HUDEP-2 (cell line): ENCODE results near the gene WNT3.

Experiments
- DNase-seq, 76 experiments: peaks; one replicate each; lab custom pipeline; 2025; ENCODE audit not compliant: unreplicated experiment in 76 of 76; lab: John Stamatoyannopoulos, UW

Gene WNT3

DNA sequence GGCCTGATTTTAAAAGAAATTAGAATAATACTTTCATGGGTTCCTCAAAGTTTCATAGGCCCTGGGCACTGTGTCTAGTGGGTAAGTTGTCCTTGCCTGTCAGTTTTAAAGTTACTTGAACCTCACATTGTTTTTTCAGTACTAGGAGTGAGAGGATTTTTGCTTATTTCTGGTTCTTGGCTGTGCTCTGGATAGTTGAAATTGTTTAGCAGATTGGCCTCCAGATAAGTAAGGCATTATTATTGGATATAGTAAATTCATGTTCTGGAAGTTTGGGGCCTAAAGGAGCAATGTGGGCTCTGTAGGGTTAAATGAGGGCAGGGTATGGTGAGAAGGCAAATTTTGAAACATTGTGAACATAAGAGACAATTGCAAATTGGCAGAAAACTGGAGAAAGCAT is 78.5 kb downstream of the WNT3 start:
- no peak for DNase-seq

DNA sequence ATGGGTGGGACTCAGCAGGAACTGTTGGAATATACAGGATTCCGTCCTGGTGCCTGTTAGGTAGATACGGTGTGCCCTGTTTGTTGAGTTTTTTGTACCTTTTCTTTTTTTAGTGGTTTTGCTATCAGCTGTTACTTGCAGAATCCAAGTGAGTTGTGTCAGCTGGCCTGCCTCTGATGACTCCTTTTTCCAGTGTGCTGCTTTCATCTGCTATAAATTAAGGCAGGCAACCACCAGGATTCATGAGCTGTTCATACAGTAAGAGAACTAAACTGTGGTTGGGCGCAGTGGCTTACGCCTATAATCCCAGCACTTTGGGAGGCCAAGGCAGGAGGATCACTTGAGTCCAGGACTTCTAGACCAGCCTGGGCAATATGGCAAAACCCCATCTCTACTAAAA is 79.9 kb downstream of the WNT3 start:
- DNase-seq, result no peak

DNA sequence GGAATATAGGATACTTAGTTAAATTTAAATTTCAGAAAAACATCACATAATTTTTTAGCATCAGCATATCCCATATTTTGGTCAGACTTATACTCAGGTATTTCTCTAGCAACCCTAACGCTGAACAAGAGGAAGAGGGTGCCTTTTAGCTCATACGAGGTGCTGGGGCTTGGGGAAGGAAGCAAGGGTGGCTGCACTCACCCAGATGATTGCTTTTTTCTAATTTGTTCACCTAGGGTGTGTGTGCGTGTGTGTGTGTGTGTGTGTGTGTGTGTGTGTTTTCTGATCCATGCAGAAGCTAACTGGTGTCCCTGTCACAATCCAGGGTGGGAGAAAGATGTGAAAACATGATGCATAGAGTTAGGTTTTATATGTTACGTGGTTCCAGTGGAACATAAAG is 81.2 kb downstream of the WNT3 start:
- DNase-seq, result no peak

DNA sequence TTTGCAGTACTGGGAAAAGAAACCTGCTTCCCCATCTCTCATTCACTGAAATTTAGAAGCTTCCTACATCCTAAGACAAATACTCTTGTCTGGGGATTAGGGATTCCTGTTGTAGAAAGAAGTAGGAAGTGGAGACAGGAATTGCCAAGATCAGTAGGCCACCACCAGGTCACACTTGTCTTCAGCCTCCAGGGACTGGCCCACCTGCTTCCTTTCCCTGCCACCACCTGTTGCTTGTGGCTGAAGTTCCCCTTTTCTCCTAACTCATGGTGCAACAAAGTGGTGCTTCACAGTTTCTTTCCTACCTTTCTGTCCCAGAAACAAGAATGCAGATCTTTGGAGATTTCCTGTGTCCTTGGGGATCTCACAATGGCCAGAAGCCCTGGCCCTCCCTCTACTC is 82.4 kb downstream of the WNT3 start:
- no peak for DNase-seq

DNA sequence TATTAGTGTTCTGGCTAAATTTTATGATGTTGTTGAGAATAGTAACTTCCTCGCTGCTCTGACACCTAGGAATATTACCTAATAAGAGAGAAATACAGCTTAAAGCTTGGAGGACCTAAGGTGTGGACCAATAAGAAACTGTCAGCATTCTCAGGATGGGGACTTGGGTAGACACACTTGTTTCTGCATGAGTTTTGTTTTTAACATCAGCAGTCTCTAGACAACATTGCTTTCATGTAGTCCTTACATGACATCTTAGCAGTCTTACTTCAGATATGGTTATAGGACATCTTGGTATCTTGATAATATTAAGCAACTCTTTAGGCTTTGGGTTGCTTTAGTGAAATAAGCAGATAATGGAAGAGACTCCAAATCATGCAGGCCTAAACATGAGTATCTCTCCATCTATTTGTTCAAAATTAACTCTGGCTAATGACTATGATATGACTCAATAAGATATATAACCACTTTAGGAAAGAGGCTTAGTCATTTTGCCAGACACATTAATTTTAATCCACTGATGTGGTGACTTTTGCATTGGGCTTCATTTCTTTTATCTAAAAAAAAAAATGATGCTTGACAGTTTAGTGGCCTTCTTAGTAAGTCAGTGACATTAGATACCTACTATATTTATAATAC is 84.5 kb downstream of the WNT3 start:
- DNase-seq, result no peak

DNA sequence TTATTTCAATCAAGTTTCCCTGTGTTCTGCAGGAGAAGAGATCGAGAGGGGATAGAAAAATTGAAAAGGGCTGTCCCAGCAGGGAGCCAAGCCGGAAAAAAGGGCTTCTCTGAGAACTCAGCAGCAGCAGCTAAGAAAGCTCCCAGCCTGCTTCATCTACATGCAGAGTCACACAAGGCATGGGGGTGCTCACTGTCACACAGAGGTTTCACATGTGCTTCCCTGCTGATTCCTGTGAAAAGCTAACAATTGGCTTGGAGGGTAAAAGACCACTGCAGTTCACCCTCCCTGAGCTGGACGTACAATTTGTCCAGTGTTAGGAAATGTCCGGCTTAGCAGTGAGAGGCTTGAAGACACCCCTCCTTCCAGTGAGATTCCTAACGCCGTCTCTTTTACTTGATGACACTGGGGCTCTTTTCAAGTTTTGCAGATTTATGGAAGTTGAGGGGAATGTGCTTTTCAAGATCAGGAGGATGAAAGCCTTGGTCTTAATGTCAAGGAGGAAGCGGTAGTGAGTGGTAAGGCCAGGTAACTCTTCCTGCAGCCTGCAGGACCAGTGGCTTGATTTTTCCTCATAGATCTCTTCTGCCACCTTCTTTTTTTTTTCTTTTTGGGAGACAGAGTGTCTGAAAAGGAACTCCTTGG is 85.6 kb downstream of the WNT3 start:
- DNase-seq, result no peak

DNA sequence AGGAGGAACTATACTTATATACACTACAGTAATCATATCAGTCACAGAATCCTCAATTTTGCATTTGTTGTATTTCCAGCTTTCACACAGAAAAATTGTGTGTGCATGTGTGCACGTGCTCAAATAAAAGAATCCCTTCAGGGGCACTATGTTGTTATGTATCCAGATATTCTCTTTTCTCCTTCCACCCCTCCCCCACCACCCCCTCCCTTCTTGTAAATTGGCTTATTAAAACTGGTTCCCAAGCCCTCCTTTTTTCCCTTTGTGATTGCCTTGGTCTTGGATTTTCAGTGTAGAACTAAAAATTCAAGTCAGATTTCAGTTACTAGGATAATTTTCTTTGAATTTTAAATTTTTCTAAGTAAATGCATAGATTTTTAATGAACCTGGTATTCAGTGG is 86.3 kb downstream of the WNT3 start:
- no peak for DNase-seq

DNA sequence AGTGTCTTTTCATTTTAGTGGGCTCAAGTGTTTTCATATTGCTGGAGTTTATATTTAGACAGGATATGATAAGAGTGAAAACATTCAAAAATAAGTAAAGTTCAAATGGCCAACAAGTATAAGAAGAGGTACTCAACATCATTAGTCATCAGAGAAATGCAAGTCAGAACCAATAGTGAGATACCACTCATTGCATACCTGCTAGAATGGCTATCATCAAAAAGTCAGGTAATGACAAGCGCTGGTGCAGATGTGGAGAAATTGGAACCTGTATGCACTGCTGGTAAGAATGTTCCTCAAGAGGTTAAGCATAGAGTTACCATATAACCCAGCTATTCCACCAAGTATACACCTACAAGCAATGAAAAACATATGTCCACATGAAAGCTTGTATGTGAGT is 87.8 kb downstream of the WNT3 start:
- DNase-seq, result no peak

DNA sequence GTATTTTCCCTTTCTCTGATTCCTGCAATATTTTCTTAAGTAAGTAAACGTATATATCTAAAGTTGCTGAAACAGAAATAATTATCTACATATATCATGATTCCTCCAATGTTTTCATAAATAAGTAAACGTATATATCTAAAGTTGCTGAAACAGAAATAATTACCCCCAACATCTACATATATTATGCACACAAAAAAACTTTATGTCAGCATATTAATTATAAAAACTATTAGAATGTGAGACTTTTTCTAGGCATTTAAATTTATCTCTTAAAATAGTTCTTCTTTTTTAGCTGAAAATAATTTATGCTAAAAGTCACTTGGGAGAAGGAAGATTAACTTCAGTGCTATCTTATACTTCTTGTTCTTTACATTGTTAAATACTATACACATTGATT is 88.5 kb downstream of the WNT3 start:
- DNase-seq, result no peak

DNA sequence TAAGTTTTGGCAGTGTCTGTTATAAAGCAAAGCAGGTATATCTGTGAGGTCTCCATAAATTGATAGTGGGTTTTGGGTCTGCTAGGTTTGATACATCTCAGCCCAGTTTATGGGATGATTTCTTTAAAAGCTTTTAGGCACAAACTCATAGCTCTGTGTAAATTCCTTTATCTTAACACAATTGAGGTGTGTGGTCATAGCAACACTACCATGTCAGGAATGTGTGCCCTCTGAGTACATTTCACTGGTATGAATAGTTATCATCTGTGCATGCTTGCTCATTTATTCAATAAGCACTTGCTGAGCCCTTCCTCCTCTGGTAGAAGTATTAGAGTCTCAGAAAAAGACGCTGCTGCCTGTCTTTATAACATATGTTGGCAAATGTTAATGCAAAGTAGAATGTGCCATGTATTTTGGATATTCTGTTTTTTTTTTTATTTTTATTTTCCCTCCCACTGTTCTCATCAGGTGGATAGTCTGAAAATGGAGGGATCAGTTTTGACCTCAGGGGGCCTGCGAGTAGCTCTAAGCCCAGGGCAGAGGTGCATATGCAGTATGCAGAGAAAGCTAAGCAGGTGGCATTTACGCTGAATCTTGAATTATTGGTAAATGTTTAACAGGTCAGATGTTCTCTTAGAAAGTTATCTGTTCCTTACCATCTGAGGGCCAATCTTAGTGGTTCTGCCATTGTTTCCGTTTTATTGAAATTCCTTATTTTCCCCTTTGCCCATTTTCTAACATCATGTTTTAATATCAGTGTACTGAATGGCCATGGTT is 90.7 kb downstream of the WNT3 start:
- no peak for DNase-seq

DNA sequence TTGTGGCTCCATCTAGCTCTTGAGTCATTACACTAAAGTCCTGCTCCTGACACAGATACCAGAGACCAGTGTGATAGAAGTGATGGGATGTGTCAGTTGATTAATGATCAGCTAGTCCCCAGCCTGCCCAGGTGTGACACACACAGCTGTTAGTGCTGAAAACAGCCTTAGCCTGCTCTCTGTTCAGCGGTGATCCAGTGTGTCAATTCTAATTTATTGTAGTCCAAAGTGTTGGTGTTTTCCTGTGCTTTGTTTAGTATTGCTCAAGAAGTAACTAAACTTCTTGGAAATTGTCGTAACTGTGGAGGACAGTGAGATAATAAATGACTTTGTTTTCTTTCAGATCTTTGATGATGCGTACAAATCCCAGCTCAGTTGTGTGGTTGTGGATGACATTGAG is 92.3 kb downstream of the WNT3 start:
- DNase-seq, result no peak

DNA sequence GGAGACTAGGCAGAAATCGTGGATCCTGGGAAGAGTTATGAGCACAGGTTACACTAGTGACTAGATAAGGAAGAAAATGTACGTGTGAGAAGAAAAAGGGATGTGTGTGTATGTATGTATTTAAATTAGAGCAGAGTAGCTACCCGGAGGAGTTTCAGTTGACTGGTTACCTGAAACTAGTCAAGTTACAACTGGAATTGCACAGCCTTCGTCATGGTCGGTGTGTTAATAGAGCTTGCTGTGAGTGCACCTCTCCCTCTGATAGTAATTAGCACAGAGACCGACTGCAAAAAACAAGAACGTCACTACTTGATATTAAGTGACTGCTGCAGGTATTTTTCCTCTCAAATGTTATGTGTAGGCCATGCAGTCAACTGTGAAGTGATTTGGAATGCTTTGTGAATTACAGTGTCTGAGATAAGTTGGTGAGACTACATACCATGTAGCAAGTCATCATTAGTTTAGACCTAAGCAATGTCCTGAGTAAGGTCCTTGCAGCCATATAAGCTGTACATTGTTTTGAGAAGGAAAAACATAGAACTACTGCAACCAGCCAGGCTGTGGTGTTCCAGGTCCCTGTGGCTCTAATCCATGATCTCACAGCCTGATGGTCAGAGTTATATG is 95.7 kb downstream of the WNT3 start:
- DNase-seq, result no peak

DNA sequence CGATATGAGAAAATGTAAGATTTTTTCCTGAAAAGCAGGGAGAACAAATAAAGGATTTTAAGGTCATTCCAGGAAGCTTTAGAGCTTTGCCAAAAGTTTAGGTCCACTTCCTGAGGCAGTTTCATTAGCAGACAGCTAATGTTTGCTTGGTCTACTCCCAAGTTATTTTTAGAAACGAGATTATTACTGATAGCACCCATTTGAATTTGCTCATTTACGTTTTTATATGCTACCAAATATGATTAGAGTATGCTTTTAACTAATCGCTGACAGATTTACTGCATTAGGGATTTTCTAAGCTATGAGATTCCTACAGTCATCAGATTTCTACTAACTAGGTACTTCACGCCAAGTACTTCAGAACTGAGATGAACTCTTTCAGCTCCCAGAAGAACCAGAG is 98.1 kb downstream of the WNT3 start:
- no peak for DNase-seq

DNA sequence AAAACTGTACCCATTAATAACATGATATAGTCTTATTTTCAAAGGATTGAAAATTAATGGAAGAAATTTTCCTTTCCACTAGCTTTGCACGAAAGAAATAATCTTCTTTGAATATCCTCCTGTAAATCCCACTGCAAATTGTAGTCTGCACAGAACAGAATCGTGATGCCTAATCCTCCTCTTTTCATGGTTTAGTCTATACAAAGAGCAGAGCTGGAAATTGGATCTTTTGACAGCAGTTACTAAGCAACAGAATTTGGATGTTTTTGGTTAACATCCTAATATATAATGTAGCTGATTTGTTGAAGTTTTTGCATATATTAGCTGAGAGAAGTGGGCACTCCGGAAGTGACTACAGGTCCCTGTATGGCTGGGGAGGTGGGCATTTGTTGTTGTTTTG is 98.6 kb downstream of the WNT3 start:
- no peak for DNase-seq

DNA sequence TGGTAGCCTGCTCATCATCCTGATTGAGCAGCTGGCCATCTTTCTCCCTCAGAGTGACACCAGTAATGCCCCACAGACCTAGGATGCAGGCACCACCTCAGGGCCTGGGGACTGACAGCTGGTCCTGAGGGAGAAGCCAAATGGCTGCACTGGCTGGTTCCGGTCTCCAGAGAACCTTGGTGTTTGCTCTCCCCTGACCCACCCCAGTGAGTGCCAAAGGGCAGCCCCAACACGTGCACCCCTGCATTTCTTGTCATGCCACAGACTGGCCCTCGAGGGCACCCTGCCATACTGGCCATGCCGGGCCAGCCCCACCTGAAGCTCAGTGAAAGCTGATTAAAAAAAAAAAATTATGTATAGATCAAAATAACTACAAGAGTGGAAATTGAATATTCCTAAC is 100.5 kb downstream of the WNT3 start:
- DNase-seq, result no peak
